GM19193 (cell line): ENCODE measurements around the gene BAZ2A.

Experiments used
- POLR2A ChIP-seq: IDR thresholded peaks from 4 replicates; pipeline ENCODE4 v1.6.1; 2011; ENCODE audit not compliant: insufficient read depth, insufficient read length; ENCODE audit errors: extremely low read depth

BAZ2A gene

GRCh38 chr12:56590237-56590830, 39.8 kb downstream of the BAZ2A start:
- no peak for TF ChIP-seq POLR2A

GRCh38 chr12:56589783-56590182, 40.3 kb downstream of the BAZ2A start:
- TF ChIP-seq POLR2A, result no peak

GRCh38 chr12:56585098-56585497, 45.0 kb downstream of the BAZ2A start:
- no peak for TF ChIP-seq POLR2A

- no peak for TF ChIP-seq POLR2A
Measured at GRCh38 chr12:56581418-56582145, 48.5 kb downstream of the BAZ2A start.

DNA sequence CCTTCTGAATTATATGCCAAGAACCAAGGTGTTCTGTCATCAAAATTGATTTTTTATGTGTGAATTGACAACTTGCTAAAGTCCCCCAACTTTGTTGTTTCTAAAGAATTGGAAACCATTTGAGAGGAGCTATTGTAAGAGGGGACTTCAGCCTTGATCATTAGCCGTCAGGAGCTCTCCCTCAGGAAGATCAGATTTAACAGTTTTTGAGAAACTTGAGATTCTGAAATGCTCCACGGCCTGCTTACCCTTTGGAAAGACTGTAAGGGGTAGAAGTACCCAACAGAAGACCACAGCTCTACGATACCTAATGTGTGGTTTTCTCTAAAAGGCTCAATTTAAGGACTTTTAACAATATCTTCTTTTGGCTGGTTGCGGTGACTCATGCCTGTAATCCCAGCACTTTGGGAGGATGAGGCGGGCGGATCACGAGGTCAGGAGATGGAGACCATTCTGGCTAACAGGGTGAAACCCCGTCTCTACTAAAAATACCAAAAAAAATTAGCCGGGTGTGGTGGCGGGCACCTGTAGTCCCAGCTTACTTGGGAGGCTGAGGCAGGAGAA, 51.1 kb downstream of the BAZ2A start:
- TF ChIP-seq POLR2A, result no peak

DNA sequence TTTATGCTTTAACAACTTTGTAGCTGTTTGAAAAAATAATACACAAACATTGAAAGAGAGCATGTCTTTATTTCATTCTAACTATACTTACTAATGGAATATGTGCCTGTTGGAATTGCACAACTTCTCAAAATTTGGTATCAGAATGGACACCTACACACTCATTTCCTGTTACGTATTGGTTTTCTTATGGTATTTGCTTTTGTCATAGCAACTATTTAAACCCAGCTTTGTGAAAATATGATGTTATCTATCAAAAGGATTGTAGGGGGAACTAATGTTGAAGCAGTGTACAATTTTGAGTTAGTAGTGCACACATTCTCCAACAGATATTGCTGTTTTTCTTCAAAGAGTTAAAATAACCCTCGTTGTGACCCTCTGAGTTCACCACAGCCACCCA, 55.9 kb downstream of the BAZ2A start:
- TF ChIP-seq POLR2A, result no peak

GRCh38 chr12:56572288-56572687, 57.8 kb downstream of the BAZ2A start:
- no peak for TF ChIP-seq POLR2A

DNA sequence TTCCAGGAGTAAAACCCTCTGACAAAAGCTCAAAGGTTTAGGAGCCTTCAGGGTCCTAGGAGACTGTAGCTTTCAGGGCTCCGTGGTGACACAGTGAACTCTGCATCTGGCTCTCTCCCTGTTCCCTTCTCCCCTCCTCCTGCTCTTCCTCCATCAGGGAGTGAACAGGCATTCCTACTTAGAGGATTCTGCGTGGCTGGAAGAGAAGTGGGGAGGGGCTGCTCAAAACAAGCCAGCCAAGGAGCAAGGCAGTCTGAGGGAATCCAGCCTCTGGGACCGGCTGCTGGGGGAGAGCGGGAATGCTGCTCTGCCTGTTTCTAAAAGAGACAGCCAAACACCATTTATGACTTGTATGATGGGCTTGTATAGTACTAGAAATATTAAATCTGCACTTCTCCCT, 59.0 kb downstream of the BAZ2A start:
- TF ChIP-seq POLR2A, result no peak

GRCh38 chr12:56568146-56568545, 62.0 kb downstream of the BAZ2A start:
- TF ChIP-seq POLR2A, result no peak

- no peak for TF ChIP-seq POLR2A
Measured at GRCh38 chr12:56565510-56566101, 64.5 kb downstream of the BAZ2A start.

DNA sequence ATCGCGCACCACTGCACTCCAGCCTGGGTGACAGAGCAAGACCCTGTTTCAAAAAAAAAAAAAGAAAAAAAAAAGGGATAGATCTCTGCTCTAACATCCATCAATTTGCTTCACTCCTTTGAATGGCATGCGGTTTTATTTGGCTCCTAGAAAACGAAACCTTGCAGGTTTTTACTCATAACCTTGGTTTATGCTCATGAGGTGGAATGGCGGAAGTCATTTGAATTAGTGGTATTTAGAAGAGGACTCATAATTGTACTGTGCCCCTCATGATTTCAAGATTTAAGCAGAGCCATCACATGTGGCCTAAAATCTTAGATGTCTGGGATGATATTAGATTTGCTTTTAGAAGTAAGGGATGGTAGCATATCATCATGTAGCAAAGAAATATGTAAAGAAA, 79.1 kb downstream of the BAZ2A start:
- TF ChIP-seq POLR2A, result no peak

- TF ChIP-seq POLR2A, result no peak
Measured at GRCh38 chr12:56546680-56547079, 83.4 kb downstream of the BAZ2A start.
